Subcutaneous adipose tissue (tissue), 4 donors: ENCODE data around the gene PIP4K2C. TPM values are rescaled to one million over a fixed set of nuclear protein-coding genes. Genes with fewer than 3 reads are reported as not detected.

Source experiments
- CTCF ChIP-seq: fragments of 450-650 bp; IDR thresholded peaks from one replicate; pipeline ENCODE4 v1.5.1; 2016; ENCODE audit warnings: low read depth, mild to moderate bottlenecking, control low read depth, antibody characterized with exemption, moderate library complexity
- total RNA-seq, 4 donors: library from RNA; depleted of rRNA; stranded (reverse); fragments of >200 nt; gene quantifications; one replicate each; pipeline ENCODE4 v1.1.0, GENCODE V29; 2016

The PIP4K2C gene
- total RNA-seq, 4 donors from 2014 or later = 10.7 to 13.2 (median 11.9) TPM

- TF ChIP-seq CTCF = no peak
These were observed 36.7 kb downstream of the PIP4K2C start for GRCh38 chr12:57627501-57628279.

- no peak for TF ChIP-seq CTCF
These were observed 37.5 kb downstream of the PIP4K2C start for GRCh38 chr12:57628280-57629191.

- TF ChIP-seq CTCF = no peak
These were observed 39.0 kb downstream of the PIP4K2C start for GRCh38 chr12:57629897-57630471.

GRCh38 chr12:57630891-57631433 is 40.0 kb downstream of the PIP4K2C start:
- TF ChIP-seq CTCF = no peak

GRCh38 chr12:57631566-57632072 is 40.6 kb downstream of the PIP4K2C start:
- no peak for TF ChIP-seq CTCF

GRCh38 chr12:57632073-57632957 is 41.3 kb downstream of the PIP4K2C start:
- TF ChIP-seq CTCF = no peak
